NCI-H146 (cell line): ENCODE data around the gene CD109.

Experiments used
- DNase-seq: peaks from one replicate; lab custom pipeline; 2025; lab: John Stamatoyannopoulos, UW

CD109 gene

GRCh38 chr6:73860303-73860702 lies 164.3 kb downstream of the CD109 start:
- no peak for DNase-seq

DNA sequence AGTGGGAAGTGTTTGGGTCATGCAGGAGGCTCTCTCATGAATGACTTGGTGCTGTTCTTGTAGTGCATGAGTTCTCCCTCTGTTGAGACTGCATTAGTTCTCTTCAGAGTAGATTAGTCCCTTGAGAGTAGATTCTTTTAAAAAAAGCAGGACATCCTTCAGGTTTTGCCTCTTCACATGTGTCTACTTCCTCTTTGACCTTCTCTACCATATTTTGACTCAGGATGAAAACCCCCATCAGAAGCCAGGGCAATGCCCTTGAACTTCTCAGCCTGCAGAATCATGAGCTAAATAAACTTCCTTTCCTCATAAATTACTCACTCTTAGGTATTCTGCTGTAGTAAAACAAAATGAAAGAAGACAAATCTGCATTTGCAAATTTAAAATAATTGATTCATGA lies 170.3 kb downstream of the CD109 start:
- no peak for DNase-seq

DNA sequence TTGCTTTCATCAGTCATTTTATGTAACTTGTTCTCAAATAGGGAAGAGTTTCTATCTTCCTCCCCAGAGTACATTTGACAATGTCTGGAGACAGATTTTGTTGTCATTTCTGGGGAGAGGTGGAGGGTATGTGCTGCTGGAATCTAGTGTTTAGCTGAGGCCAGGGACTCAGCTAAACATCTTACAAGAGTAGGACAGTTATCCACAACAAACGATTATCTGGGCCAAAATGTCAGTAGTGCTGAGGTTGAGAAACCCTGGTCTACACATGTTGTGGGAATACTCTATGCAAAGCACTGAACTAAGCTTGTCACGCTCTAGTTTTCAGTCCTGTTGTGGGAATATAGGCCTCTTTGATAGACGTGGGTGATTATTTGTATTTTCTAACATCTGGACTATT lies 171.4 kb downstream of the CD109 start:
- DNase-seq: no peak

DNA sequence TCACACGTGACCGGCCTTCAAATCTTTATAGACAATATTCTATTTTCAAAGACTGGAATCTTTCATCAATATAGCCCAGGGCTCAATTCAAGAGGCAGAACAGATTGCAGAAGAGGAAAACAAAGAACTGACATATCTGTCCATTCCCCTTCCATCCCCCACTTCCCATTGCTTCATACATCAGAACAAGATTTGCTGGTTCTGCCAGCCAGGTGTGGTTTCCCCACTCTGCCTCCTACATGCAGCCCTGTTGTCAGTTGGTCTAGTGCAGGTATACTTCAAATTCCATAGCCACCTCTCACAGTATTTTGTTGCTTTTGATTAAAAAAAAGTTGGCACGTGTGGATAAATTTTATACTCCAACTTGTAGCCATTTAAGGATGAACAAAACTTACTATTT lies 174.9 kb downstream of the CD109 start:
- no peak for DNase-seq

- DNase-seq: no peak
These were observed 177.1 kb downstream of the CD109 start for GRCh38 chr6:73873081-73873480.
